ENCODE data around the gene HDAC10.

The HDAC10 gene

DNA sequence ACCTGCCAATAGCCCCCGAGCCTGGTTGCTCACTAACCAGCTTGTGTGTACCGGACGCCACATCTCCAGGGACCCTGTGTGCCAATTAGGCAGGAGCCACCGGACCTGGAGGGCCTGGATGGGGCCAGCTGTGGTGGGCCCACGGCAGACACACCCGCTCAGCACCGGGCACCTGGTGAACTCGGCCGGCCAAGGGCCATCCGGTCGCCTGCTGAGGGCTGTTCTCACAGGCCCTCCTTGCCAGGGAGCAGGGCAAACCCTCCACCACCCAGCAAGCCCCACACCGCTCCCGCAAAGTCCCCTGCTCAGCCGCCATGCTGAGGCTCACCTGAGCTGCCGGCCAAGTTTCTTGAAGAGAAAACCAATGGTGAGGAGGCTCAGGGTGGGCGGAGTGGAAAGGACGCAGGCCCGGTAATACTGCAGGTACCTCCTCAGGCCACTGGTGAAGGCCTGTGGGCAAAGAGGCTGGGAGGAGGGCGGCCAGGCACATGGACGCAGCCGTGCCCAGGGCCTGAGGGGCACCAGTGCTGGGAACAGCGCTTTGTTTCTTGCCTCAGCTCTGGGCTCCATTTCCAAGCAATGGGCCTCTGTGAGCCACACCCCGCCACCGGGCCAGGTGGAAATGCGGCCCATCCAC lies 23.4 kb downstream of the HDAC10 start:
- peaks cover 30 to 39% of the 10 kb centered on the region in 2 donors for H3K36me3 ChIP-seq (ENCODE audit: control insufficient read depth in 2 of 2, insufficient read depth in 2 of 2, low read length in 2 of 2)
- no peak overlapping the region for H3K27ac ChIP-seq (ENCODE audit: low read length)
- no peaks in the 10 kb centered on the region for H3K27me3 ChIP-seq (ENCODE audit: control insufficient read depth in 1 of 2, insufficient read depth in 2 of 2, low read length in 2 of 2)
- no peaks in the 10 kb centered on the region for H3K4me1 ChIP-seq (ENCODE audit: control insufficient read depth, insufficient read depth, low read length)
- H3K4me3 ChIP-seq (ENCODE audit: low read length in 2 of 2) = no peak overlapping the region
- H3K9me3 ChIP-seq (ENCODE audit: control insufficient read depth in 2 of 2, low read length in 2 of 2) = no peaks in the 10 kb centered on the region
- H3K9ac ChIP-seq (ENCODE audit: low read length in 2 of 2) = no peak overlapping the region

DNA sequence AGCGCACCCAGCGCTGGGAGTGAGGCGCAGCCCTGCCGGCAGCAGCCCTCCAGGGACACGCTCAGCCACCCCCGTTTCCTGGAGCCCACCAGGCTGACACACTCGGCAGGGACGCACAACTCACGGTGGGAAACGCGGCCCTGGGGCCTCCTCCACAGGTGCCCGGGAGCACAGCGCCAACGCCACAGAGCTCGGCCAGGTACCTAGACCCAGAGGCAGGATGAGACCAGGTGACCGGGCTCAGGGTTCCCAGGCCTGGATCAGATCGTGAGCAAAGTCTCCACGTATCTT lies 24.2 kb downstream of the HDAC10 start:
- Histone ChIP-seq H3K4me1 (ENCODE audit: control insufficient read depth, insufficient read depth, low read length) (no peaks in the 10 kb centered on the region), H3K27ac (ENCODE audit: low read length) (no peak overlapping the region), H3K27me3 (ENCODE audit: control insufficient read depth in 1 of 2, insufficient read depth in 2 of 2, low read length in 2 of 2) (no peaks in the 10 kb centered on the region), H3K9ac (ENCODE audit: low read length in 2 of 2) (no peak overlapping the region), H3K9me3 (ENCODE audit: control insufficient read depth in 2 of 2, low read length in 2 of 2) (no peaks in the 10 kb centered on the region), H3K4me3 (ENCODE audit: low read length in 2 of 2) (no peak overlapping the region), H3K36me3 (ENCODE audit: control insufficient read depth in 2 of 2, insufficient read depth in 2 of 2, low read length in 2 of 2) (peaks cover 37 to 47% of the 10 kb centered on the region in 2 donors)

DNA sequence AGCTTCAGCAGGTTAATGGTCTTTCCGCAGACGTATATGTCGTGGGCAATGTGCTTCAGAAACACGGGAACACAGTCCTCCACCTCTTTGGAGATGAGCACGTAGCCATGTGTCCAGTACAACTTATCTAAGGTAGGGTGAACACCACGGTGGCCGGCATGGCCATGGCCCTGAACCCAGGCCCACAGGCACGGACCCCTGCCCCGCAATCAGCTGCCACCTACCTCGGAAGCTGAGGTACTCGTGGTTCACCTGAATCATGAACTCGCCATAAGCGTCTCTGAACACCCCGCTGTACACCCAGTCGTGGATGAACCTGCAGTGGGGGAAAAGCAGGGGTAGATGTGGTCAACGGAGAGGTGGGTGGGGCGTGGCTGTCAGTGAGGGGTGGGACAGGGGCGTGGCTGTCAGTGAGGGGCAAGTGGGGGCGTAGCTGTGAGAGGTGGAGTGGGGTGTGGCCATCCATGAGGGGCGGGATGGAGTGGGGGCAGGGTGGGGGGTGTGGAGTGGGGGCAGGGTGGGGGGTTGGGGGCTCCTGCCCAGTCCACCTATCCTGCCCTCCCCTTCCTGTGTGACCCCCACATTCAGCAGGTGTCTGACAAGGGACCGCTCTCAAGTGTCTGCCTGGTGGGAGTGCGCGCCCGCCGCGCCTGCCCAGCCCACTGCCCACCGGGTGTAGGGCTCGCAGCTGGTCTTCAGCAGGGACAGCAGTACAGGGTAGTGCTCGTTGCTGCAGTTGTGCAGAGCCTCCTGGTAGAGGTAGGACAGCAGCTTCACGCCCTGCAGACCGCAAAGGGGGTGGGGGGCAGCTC lies 24.8 kb downstream of the HDAC10 start:
- Histone ChIP-seq H3K9ac (ENCODE audit: low read length in 2 of 2) (no peak overlapping the region), H3K4me1 (ENCODE audit: control insufficient read depth, insufficient read depth, low read length) (no peaks in the 10 kb centered on the region), H3K4me3 (ENCODE audit: low read length in 2 of 2) (no peak overlapping the region), H3K36me3 (ENCODE audit: control insufficient read depth in 2 of 2, insufficient read depth in 2 of 2, low read length in 2 of 2) (peaks cover 40 to 53% of the 10 kb centered on the region in 2 donors), H3K27ac (ENCODE audit: low read length) (no peak overlapping the region), H3K27me3 (ENCODE audit: control insufficient read depth in 1 of 2, insufficient read depth in 2 of 2, low read length in 2 of 2) (no peaks in the 10 kb centered on the region), H3K9me3 (ENCODE audit: control insufficient read depth in 2 of 2, low read length in 2 of 2) (no peaks in the 10 kb centered on the region)

DNA sequence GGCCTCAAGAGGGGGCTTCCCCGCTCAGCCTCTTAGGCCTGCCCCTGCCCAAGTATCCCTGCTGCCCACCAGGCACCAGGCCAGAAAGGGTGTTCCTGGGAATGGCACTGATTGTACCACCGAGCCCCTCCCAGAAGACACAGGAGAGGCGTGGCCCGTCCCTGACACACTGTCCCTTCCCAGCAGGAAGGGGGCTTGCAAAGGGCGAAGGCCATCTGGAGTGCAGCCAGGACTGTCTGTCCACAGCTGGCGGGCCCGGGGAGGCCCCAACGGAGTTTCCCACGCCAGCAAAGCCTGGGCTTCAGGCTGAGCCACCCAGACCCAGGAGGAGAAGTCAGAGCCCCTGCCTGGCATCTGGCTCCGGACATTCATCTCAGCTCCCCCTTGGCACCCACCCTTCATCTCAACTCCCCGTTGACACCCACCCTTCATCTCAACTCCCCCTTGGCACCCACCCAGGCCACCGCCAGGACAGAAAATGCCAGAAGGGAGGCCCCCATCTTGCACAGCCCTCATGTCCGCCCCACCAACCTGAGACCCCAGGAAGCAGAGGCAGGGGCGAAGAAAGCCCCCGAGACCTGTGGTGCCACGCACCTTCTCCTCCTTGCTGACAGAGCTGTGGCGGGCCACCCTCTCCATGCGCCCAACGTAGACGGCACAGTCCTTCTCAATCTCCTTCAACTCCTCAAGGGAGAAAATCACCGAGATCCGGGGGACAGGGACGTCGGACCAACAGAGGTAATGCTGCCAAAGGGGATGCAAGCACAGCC lies 25.7 kb downstream of the HDAC10 start:
- H3K27ac ChIP-seq (ENCODE audit: low read length) = no peak overlapping the region
- H3K36me3 ChIP-seq (ENCODE audit: control insufficient read depth in 2 of 2, insufficient read depth in 2 of 2, low read length in 2 of 2) = peaks cover 49 to 62% of the 10 kb centered on the region in 2 donors
- H3K9ac ChIP-seq (ENCODE audit: low read length in 2 of 2) = no peak overlapping the region
- no peaks in the 10 kb centered on the region for H3K27me3 ChIP-seq (ENCODE audit: control insufficient read depth in 1 of 2, insufficient read depth in 2 of 2, low read length in 2 of 2)
- no peak overlapping the region for H3K4me3 ChIP-seq (ENCODE audit: low read length in 2 of 2)
- H3K9me3 ChIP-seq (ENCODE audit: control insufficient read depth in 2 of 2, low read length in 2 of 2) = no peaks in the 10 kb centered on the region
- H3K4me1 ChIP-seq (ENCODE audit: control insufficient read depth, insufficient read depth, low read length) = no peaks in the 10 kb centered on the region

DNA sequence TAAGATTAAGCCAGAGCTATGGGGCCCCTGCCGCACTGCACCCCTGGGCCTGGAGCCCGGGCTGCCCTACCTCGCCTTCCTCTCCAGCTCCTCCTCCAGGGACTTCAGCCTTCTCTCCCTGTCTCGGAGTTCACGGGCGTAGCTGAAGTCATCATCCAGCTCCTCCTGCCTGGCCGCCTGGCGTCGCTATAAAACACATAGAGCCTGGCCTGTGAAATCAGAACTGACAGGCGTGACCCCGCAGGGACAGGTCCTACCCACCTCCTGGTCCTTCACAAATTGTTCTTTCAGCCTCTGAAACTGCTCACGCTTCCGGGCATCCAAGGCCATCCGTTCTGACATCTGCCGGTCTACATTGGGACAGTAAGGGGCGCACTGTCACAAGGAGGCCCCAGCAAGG lies 27.0 kb downstream of the HDAC10 start:
- Histone ChIP-seq H3K9ac (ENCODE audit: low read length in 2 of 2) (no peak overlapping the region), H3K27ac (ENCODE audit: low read length) (no peak overlapping the region), H3K27me3 (ENCODE audit: control insufficient read depth in 1 of 2, insufficient read depth in 2 of 2, low read length in 2 of 2) (no peaks in the 10 kb centered on the region), H3K9me3 (ENCODE audit: control insufficient read depth in 2 of 2, low read length in 2 of 2) (no peaks in the 10 kb centered on the region), H3K4me3 (ENCODE audit: low read length in 2 of 2) (no peak overlapping the region), H3K4me1 (ENCODE audit: control insufficient read depth, insufficient read depth, low read length) (peaks cover 11% of the 10 kb centered on the region), H3K36me3 (ENCODE audit: control insufficient read depth in 2 of 2, insufficient read depth in 2 of 2, low read length in 2 of 2) (peaks cover 43 to 63% of the 10 kb centered on the region in 2 donors)

DNA sequence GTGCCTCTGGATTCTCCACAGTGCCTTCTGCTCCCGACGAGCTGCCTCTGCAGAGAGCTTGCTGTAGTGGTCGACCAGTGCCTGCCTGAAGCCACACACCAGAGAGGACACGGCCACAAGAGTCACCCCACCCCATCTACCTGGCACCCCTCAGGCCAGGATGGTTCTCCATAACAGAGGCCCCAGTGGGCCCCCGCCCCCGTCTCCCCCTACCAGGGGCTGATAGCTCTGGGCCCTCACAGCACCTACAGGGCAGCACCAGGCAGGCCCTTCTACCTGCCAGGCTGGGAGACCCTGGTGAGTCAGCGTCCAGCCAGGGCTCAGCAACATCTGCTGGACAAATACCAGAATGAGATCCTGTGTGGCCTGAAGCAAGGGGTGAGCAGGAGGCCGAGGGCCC lies 28.6 kb downstream of the HDAC10 start:
- Histone ChIP-seq H3K36me3 (ENCODE audit: control insufficient read depth in 2 of 2, insufficient read depth in 2 of 2, low read length in 2 of 2) (peaks cover 49 to 66% of the 10 kb centered on the region in 2 donors), H3K9me3 (ENCODE audit: control insufficient read depth in 2 of 2, low read length in 2 of 2) (no peaks in the 10 kb centered on the region), H3K4me3 (ENCODE audit: low read length in 2 of 2) (no peak overlapping the region), H3K27ac (ENCODE audit: low read length) (no peak overlapping the region), H3K27me3 (ENCODE audit: control insufficient read depth in 1 of 2, insufficient read depth in 2 of 2, low read length in 2 of 2) (no peaks in the 10 kb centered on the region), H3K9ac (ENCODE audit: low read length in 2 of 2) (no peak overlapping the region), H3K4me1 (ENCODE audit: control insufficient read depth, insufficient read depth, low read length) (peaks cover 14% of the 10 kb centered on the region)

DNA sequence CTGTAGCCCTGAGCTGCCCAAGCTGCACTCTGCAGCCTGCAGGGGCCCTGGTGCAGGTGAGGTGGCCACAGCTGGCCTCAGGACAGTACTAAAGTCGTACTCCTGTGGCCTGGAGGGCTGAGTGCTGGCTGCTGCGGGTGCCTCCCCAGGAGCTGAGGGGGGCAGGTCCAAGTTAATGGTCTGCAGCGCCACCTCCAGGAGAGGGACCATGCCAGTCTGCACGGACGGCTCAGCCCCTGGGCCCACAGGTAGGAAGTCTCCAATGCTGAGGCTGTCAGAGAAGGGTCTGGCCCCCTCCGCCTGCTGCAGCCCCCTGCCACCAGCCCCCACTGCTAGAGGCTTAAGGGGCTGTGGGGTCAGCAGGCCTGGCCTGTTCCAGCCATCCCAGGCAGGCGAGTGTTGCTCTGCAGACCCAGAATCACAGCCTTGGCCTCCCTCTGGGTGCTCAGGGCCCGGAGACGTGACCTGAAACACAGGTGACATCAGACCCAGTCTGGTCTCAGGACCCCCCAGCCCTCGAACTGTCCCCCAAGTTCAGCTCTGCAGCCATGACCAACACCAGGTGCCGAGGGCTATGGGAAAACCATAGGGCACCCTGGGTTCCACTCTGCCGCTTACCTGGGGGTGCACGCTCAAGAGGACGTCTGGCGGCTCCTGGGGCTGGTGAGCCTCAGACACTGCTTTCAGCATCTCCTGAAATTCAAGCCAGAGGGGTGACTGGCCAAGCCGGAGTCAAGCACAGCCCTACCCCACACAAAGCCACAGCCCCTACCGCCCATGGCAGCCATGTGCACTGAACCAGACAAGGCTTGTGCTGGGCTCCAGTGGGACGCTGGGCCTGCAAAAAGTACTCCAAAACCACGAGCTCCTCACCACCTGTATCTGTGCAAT lies 29.4 kb downstream of the HDAC10 start:
- Histone ChIP-seq H3K36me3 (ENCODE audit: control insufficient read depth in 2 of 2, insufficient read depth in 2 of 2, low read length in 2 of 2) (peaks cover 56 to 62% of the 10 kb centered on the region in 2 donors), H3K9me3 (ENCODE audit: control insufficient read depth in 2 of 2, low read length in 2 of 2) (no peaks in the 10 kb centered on the region), H3K27me3 (ENCODE audit: control insufficient read depth in 1 of 2, insufficient read depth in 2 of 2, low read length in 2 of 2) (no peaks in the 10 kb centered on the region), H3K4me3 (ENCODE audit: low read length in 2 of 2) (no peak overlapping the region), H3K4me1 (ENCODE audit: control insufficient read depth, insufficient read depth, low read length) (peaks cover 14% of the 10 kb centered on the region), H3K27ac (ENCODE audit: low read length) (no peak overlapping the region), H3K9ac (ENCODE audit: low read length in 2 of 2) (no peak overlapping the region)

DNA sequence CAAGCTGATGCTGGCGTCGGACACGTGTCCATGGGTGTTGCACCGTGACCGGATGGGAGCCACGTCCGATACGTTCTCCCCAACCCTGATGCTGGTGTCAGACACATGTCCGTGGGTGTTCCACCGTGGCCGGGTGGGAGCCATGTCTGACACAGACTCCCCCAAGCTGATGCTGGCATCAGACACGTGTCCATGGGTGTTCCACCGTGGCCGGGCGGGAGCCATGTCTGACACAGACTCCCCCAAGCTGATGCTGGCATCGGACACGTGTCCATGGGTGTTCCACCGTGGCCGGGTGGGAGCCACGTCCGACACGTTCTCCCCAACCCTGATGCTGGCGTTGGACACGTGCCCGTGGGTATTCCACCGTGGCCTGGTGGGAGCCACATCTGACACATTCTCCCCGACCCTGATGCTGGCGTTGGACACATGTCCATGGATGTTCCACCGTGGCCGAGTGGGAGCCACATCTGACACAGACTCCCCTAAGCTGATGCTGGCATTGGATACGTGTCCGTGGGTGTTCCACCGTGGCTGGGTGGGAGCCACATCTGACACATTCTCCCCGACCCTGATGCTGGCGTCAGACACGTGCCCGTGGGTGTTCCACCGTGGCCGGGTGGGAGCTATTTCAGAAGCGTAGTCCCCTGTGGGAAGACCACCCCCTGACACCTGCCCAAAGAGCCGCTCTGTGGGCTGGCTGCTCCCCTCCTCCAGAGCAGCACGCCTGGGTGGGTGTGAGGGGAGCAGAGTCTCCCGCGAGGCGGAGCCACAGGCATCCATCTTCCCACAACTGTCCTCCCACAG lies 30.3 kb downstream of the HDAC10 start:
- H3K27me3 ChIP-seq (ENCODE audit: control insufficient read depth in 1 of 2, insufficient read depth in 2 of 2, low read length in 2 of 2) = no peaks in the 10 kb centered on the region
- peaks cover 61 to 66% of the 10 kb centered on the region in 2 donors for H3K36me3 ChIP-seq (ENCODE audit: control insufficient read depth in 2 of 2, insufficient read depth in 2 of 2, low read length in 2 of 2)
- no peak overlapping the region for H3K27ac ChIP-seq (ENCODE audit: low read length)
- H3K4me3 ChIP-seq (ENCODE audit: low read length in 2 of 2) = no peak overlapping the region
- H3K4me1 ChIP-seq (ENCODE audit: control insufficient read depth, insufficient read depth, low read length) = peaks cover 14% of the 10 kb centered on the region
- H3K9me3 ChIP-seq (ENCODE audit: control insufficient read depth in 2 of 2, low read length in 2 of 2) = no peaks in the 10 kb centered on the region
- no peak overlapping the region for H3K9ac ChIP-seq (ENCODE audit: low read length in 2 of 2)

DNA sequence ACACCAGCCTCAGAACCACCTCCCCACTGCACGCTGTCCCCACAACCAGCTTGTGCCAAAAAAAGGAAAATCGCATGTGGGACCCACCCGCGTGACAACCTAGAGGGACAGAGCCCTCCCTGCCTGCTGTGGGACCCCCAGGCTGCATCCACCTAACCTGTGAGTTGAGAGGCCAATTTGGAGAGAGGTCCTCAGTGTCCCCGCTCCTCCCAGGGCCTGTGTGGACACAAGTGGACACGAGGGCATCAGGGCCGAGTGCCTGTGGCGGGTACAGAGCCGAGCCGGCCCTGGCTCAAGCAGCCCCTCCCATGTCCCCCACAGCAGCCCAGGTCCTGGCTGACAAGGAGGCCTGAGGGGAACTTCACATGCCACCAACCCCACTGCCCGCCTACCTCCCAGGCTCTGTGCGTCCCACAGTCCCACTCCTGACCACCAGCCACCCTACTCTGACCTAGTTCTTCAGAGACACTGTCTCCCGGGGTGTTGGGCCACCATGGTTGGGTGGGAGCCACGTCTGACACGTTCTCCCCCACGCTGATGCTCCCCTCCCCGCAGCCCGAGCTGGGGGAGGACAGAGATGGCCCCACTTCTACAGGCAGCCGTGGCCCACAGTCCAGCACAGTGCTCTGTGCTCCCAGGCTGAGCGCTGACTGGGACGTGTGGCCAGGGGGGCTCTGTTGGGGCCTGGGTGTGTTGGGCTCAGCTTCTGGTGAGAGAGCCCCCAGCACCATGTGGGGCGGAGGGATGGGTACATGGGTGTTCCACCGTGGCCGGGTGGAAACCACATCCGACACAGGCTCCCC lies 31.1 kb downstream of the HDAC10 start:
- Histone ChIP-seq H3K4me1 (ENCODE audit: control insufficient read depth, insufficient read depth, low read length) (peaks cover 14% of the 10 kb centered on the region), H3K4me3 (ENCODE audit: low read length in 2 of 2) (no peak overlapping the region), H3K36me3 (ENCODE audit: control insufficient read depth in 2 of 2, insufficient read depth in 2 of 2, low read length in 2 of 2) (peaks cover 56 to 63% of the 10 kb centered on the region in 2 donors), H3K27ac (ENCODE audit: low read length) (no peak overlapping the region), H3K9me3 (ENCODE audit: control insufficient read depth in 2 of 2, low read length in 2 of 2) (no peaks in the 10 kb centered on the region), H3K9ac (ENCODE audit: low read length in 2 of 2) (no peak overlapping the region), H3K27me3 (ENCODE audit: control insufficient read depth in 1 of 2, insufficient read depth in 2 of 2, low read length in 2 of 2) (no peaks in the 10 kb centered on the region)
